NCI-H69 (cell line): ENCODE data around the gene EIF2D.
"Not testable (repeated sequence)": the region's sequence is repeated elsewhere in the genome, so short reads cannot be mapped to it uniquely, and the experiment has no call there.

Source experiments
- DNase-seq: peaks from one replicate; lab custom pipeline; 2025; lab: John Stamatoyannopoulos, UW

The EIF2D gene

GRCh38 chr1:206612129-206612876, at the start of gene EIF2D:
TSS of gene EIF2D (minus strand) at chr1:206612465. CDS start at chr1:206612342, 123 bp downstream.
- DNase-seq: peak; percentile 97

GRCh38 chr1:206661161-206661820, 49.0 kb upstream of the EIF2D start:
- no peak for DNase-seq

GRCh38 chr1:206660136-206660535, 47.9 kb upstream of the EIF2D start:
- DNase-seq: no peak

- no peak for DNase-seq
Observed at GRCh38 chr1:206658981-206659273, 46.7 kb upstream of the EIF2D start.

GRCh38 chr1:206658264-206658980, 46.2 kb upstream of the EIF2D start:
- DNase-seq: peak; percentile 64

- no peak for DNase-seq
Observed at GRCh38 chr1:206657751-206658150, 45.5 kb upstream of the EIF2D start.

GRCh38 chr1:206656936-206657335, 44.7 kb upstream of the EIF2D start:
- no peak for DNase-seq

GRCh38 chr1:206655471-206655882, 43.2 kb upstream of the EIF2D start:
- DNase-seq: peak; percentile 69

GRCh38 chr1:206654828-206655227, 42.6 kb upstream of the EIF2D start:
- DNase-seq: no peak

GRCh38 chr1:206653715-206654459, 41.6 kb upstream of the EIF2D start:
- DNase-seq: no peak

GRCh38 chr1:206651958-206652890, 40.0 kb upstream of the EIF2D start:
- no peak for DNase-seq

- no peak for DNase-seq
Observed at GRCh38 chr1:206651014-206651413, 38.7 kb upstream of the EIF2D start.

GRCh38 chr1:206649261-206649921, 37.1 kb upstream of the EIF2D start:
- DNase-seq: no peak

GRCh38 chr1:206647224-206647623, 35.0 kb upstream of the EIF2D start:
- no peak for DNase-seq

- no peak for DNase-seq
Observed at GRCh38 chr1:206646504-206646903, 34.2 kb upstream of the EIF2D start.

GRCh38 chr1:206643118-206643698, 30.9 kb upstream of the EIF2D start:
- no peak for DNase-seq

- DNase-seq: not testable (repeated sequence)
Observed at GRCh38 chr1:206642074-206642473, 29.8 kb upstream of the EIF2D start.

GRCh38 chr1:206637605-206638004, 25.3 kb upstream of the EIF2D start:
- DNase-seq: peak; percentile 11

GRCh38 chr1:206636671-206637070, 24.4 kb upstream of the EIF2D start:
- peak; percentile 30 for DNase-seq

GRCh38 chr1:206635978-206636345, 23.7 kb upstream of the EIF2D start:
- DNase-seq: peak; percentile 76
